KG1 (cell line): ENCODE data around the gene FOXO3.
"Not testable (repeated sequence)": the region's sequence is repeated elsewhere in the genome, so short reads cannot be mapped to it uniquely, and the experiment has no call there.

ENCODE experiments used
- DNase-seq: peaks from one replicate; lab custom pipeline; 2025; lab: John Stamatoyannopoulos, UW

FOXO3 gene

DNA sequence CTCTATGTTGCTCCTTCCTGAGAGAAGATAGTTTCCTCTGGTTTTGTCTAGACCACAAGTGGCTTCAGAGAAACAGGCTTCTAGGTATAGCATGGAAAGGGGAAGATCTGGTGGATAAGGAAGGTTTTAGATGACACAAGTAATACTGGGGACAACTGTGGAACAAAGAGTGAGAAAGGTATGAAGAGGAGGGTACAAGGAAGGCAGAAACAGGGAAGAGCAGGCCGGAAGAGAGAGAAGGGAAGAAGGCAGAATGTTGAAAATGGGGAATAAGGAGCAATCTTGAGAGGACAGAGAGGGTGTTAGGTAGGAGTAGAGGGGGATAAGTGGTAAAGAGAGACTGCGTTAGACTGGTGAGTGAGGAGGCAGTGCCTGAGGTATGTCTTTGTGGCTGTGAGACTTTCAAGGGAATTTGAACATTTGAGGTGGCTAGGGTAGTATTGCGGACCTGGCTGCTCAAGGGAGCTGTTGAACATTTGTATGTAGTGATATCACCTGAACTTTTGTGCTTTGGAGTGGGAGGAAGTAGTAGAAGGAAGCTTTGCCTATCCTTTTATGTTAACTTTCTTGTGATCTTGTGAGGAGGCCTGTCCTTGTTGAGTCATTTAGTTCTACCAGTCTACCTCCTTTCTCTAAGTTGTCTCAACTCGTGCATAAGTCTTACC is 69.5 kb downstream of the FOXO3 start:
- DNase-seq, result no peak

DNA sequence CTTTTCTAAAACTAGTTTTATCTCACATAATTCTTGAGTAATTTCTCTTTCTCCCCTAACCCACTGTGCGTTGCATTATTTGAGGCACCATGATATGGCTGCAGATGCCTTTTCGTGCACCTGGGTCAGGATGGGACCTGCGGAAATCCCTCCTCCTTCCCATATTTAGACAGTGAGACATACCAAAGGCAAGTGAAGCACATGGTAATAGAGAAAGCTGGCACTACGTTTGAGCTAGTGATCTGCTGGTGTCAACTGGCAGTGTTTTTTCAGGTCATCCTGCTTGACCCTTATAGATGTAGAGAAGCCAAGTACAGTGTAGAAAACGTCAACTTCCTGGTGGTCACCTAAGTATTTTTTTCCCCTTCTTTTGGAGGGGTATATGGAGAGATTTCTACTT is 71.7 kb downstream of the FOXO3 start:
- no peak for DNase-seq

DNA sequence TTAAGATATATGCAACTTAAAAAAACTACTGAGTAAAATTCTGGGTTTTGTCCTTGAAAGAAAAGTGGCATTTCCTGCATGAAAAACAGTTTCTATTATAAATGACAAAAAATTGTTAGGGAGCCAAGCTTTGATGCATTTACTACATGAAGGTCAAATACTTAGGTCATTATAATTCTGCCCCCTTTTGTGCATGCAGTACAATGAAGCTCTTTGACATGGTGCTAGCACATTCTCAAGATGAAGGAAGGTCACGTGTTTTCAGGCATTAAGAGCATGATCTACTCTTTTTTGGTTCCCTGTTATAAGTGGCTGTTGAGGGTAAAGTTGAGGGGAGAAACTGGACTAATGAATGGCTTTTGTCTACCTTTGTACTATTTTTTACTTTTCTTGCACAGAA is 72.7 kb downstream of the FOXO3 start:
- DNase-seq, result no peak

- DNase-seq, result no peak
Measured at GRCh38 chr6:108635505-108636226, 74.9 kb downstream of the FOXO3 start.

DNA sequence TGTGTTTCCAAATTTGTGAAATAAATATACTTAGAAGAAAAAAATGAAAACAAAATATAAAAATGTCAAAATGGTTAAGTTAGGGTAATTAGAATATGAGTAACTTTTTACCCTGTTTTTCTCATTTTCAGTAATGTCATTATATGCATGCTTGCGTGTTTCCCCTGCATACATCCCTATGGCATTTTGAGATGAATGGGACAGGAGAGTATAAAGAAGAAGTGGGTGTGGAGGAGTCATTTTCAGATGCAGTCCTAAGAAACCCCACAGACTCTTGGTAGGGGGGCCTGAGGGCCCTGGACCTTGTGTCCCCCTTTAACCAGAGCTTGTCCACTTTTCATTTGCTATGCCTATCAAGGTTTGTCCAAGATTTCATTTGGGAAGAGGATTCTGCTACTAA is 77.2 kb downstream of the FOXO3 start:
- DNase-seq, result no peak

- DNase-seq, result no peak
Measured at GRCh38 chr6:108638993-108639392, 78.3 kb downstream of the FOXO3 start.

GRCh38 chr6:108640104-108640503 is 79.4 kb downstream of the FOXO3 start:
- DNase-seq, result no peak

GRCh38 chr6:108643184-108643583 is 82.5 kb downstream of the FOXO3 start:
- DNase-seq, result no peak

DNA sequence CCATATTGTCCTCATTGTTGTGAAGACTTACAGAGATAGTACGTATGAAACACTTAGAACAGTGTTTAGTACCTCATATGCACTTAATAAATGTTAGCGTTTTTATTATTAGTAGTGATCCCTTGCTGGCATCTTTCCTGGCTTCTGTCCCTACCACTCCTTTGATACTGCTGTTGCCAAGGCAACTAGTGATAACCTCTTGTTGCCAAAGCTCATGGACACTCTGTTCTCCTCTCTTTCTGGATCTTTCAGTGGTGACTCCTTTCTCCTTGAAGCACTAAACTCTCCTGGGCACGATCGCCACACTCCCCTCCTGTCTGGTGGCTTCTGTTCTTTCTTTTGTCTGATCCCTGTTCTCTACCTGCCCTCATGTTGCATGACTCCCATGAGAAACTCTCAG is 83.5 kb downstream of the FOXO3 start:
- DNase-seq, result no peak

GRCh38 chr6:108648191-108648590 is 87.5 kb downstream of the FOXO3 start:
- DNase-seq, result no peak

DNA sequence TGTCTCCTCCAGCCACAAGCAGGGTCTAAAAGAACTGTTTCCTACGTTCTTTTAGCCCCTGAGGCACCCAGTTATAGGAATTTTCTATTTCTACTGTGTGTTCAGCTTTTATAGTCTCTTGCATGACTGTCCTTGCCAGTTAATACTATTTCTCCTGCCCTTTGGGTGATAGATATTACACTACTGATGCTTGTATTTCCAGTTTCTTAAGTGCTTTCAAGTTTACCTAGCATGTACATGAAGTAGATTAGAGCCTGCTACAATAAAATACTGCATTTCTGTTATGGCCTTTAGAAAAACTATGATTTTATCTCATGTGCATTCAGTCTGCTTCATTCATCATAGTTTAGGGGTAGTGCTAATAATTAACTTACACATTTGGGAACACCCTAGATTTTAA is 89.6 kb downstream of the FOXO3 start:
- DNase-seq, result no peak

DNA sequence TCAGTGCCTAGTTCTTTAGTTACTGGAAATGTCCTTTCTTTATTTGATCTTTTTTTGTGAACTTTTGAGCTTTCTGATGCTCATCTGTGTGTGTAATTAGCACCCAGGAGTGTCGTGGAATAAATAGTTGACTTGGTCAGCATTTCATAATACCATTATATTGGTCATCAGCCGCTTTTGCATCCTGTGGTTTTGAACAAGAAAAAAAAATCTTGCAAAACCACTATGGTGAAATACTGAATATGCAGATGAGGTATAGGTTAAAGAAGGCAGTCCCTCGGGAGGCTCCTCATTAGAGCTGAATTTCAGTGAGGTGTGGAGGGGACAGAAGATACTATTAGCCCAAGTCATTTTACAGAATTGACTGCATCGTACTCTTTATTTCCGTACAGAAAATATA is 90.1 kb downstream of the FOXO3 start:
- no peak for DNase-seq

GRCh38 chr6:108651340-108652227 is 90.9 kb downstream of the FOXO3 start:
- no peak for DNase-seq

GRCh38 chr6:108652375-108652774 is 91.7 kb downstream of the FOXO3 start:
- DNase-seq, result no peak

DNA sequence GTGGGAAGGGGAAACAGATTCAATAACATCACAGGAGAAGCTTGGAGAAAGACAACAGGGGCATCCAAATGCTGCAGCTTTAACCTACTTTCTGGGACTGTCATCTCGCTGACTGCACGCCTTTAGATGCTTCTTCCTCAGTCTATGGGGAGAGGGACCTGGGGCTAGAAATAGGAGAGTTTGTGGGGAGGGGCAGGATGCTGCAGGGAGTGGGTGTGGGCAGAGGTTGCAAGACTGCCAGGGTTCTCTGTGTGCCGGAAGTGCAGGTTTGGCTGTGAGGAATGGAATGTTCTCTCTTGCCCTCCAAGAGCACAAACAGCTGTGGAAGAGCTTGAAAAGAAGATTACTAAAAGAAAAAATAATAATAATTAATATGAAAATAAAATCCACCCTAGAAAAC is 93.2 kb downstream of the FOXO3 start:
- DNase-seq, result no peak

GRCh38 chr6:108654465-108655106 is 93.9 kb downstream of the FOXO3 start:
- no peak for DNase-seq

- no peak for DNase-seq
Measured at GRCh38 chr6:108655806-108656651, 95.3 kb downstream of the FOXO3 start.

- no peak for DNase-seq
Measured at GRCh38 chr6:108656836-108657235, 96.1 kb downstream of the FOXO3 start.

DNA sequence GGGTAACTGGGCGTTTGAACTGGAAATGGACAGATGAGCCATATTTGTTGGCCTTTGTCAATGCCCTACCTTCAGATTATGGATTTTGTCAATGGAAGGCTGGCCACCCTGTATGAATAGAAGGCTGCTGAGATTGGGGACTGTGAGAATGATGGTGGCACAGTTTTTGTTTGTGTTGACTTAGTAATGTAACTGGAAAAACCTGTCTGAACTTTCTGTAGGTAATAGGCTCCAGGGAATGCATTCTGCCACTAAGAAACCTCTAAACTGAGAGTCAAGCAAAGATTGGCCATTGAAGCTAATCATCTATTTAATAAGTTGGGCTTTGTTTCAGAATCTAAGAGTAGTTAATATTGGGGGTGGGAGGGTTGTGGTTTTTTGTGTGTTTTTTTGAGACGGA is 97.5 kb downstream of the FOXO3 start:
- no peak for DNase-seq

DNA sequence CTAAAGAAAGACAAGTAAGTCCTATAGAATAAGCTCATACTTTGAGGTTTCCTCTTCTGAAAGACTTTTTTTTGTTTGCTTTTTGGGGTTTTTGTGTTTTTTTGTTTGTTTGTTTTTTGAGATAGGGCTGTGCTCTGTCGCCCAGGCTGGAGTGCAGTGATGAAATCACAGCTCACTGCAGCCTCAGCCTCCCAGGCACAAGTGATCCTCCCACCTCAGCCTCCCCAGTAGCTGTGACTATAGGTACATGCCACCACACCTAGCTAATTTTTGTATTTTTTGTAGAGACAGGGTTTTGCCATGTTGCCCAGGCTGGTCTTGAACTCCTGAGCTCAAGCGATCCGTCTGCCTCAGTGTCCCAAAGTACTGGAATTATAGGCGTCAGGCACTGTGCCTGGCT is 98.1 kb downstream of the FOXO3 start:
- not testable (repeated sequence) for DNase-seq

DNA sequence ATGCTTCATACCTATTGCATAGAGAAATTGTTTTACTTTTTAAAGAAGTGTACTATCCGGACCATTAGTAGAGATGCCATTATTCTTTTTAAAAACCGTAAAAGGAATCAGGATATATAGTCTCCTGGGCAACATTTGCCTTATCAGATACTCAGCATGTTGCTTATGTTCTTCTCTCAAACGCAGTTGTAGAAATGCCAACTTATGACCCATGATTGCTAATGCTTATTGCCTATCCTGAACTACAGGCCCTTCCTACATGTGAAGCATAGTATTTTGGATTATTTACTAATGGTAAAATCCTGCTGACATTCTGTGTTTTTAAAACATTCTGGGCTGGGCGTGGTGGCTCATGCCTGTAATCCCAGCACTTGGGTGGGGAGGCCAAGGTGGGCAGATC is 99.5 kb downstream of the FOXO3 start:
- no peak for DNase-seq
